HUDEP-2 (cell line): Measurements from ENCODE around the gene SPOCK1.
"Not testable (repeated sequence)": the region's sequence is repeated elsewhere in the genome, so short reads cannot be mapped to it uniquely, and the experiment has no call there.

Experiments used
- DNase-seq, 76 experiments: peaks; one replicate each; lab custom pipeline; 2025; ENCODE audit not compliant: unreplicated experiment in 76 of 76; lab: John Stamatoyannopoulos, UW

Gene SPOCK1

DNA sequence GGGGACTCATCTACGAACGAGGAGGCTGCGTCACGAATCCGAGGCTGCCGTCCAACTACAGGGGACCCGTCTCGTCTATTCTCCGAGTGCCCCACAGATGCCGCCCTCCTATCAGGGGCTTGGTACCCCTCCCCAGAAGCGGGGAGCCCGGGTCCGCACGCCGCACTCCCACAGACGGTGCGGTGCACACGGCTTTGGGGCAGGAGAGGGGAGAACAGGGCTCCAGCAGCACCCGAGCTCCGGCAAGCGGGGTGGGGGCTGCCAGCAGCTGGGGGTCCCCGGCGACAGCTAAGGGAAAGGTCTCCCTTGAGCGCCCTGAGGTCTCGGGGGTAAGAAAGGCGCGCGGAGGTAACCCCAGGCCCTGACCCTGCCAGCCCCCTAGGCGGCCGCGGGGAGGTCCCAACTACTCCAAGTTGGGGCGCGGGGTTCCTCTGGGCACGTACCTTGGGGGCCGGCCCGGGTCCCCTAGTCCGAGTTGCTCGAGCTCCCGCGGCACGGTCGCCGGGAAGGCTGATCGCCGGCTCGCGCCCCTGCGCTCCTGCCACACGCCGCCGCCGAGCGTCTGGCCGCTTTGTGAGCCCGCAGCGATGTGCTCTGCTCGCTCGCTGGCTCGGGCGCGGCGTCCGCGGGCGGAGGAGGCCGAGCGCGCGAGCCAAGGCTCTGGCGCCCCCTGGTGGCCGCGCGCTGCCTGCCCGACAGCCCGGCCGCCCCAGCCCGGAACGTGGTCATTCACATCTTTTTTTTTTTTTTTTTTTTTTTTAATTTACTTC, at the start of gene SPOCK1:
Gene SPOCK1, minus strand, starts transcription at position 591 of the 770 bp plus-strand sequence.
- peak in 46 of 76 experiments; percentile 1 to 66 (median 28) for DNase-seq

DNA sequence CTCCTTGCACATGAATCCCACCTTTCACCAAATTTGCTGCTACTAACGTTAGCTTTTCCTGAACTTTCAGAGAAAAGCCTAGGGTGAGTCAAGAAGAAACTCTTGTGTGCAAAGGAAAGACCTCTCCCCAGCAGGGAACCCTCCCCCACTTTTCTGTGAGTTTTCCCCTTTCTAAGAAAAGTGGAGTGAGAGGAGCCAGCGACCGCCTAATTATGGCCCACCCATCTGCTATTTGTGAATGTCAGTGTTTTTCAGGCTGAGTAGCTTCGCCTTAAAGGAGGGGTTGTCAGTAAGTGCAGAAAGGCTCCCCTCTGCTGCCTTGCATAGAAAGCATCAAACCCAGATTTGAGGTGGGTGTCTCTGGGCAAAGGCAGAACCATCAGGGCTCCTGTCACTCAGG, 46.8 kb upstream of the SPOCK1 start:
- no peak for DNase-seq

DNA sequence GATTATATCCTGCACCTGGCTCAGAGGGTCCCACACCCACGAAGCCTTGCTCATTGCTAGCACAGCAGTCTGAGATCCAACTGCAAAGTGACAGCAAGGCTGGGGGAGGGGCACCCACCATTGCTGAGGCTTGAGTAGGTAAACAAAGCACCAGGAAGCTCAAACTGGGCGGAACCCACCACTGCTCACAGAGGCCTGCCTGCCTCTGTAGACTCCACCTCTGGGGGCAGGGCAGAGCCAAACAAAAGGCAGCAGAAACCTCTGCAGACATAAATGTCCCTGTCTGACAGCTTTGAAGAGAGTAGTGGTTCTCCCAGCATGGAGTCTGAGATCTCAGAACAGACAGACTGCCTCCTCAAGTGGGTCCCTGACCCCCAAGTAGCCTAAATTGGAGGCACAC, 36.3 kb upstream of the SPOCK1 start:
- not testable (repeated sequence) for DNase-seq

GRCh38 chr5:137533963-137534362, 34.8 kb upstream of the SPOCK1 start:
- DNase-seq: no peak

- DNase-seq: no peak
Observed at GRCh38 chr5:137531266-137531665, 32.1 kb upstream of the SPOCK1 start.

- DNase-seq: no peak
Observed at GRCh38 chr5:137521246-137521645, 22.1 kb upstream of the SPOCK1 start.

DNA sequence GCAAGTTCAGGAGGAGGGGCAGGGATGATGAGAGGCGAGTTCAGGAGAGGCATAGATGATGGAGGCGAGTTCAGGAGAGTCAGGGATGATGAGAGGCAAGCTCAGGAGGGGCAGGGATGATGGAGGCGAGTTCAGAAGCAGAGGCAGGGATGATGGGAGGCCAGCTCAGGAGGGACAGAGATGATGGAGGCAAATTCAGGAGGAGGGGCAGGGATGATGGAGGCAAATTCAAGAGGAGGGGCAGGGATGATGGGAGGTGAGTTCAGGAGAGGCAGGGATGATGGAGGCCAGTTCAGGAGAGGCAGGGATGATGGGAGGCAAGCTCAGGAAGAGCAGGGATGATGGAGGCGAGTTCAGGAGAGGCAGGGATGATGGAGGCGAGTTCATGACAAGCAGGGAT, 17.8 kb upstream of the SPOCK1 start:
- no peak for DNase-seq

DNA sequence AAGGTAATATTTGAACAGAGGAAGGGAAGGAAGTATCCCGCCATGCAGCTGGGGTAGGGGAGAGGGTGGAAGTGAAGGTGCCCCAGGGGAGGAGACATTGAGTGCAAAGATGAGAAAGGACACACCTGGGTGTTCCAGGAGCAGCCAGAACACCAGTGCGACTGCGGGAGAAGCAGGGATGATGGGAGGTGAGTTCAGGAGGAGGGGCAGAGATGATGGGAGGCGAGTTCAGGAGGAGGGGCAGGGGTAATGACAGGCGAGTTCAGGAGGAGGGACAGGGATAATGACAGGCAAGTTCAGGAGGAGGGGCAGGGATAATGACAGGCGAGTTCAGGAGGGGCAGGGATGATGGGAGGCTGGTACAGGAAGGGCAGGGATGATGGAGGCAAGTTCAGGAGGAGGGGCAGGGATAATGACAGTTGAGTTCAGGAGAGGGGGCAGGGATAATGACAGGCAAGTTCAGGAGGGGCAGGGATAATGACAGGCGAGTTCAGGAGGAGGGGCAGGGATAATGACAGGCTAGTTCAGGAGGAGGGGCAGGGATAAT, 17.2 kb upstream of the SPOCK1 start:
- no peak for DNase-seq

GRCh38 chr5:137515238-137515637, 16.1 kb upstream of the SPOCK1 start:
- no peak for DNase-seq

DNA sequence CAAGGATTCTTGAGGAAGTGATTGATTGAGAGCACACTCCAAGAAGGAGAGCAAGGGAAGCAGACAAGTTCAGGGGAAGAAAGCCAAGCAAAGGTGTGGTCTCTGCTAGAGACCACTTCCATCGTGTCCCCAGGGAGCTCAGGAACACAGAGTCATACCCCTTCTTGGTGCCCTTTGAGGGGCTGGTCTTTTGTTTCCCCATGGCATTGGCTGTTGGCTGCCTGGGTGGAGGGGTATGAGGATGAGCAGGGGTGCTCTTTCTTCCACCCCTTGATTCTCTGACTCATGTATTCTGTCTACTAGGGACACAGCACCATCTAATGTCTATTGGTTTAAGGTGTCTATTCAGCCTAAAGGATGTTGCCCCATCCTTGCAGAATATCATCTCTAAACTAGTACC, 11.5 kb upstream of the SPOCK1 start:
- no peak for DNase-seq

DNA sequence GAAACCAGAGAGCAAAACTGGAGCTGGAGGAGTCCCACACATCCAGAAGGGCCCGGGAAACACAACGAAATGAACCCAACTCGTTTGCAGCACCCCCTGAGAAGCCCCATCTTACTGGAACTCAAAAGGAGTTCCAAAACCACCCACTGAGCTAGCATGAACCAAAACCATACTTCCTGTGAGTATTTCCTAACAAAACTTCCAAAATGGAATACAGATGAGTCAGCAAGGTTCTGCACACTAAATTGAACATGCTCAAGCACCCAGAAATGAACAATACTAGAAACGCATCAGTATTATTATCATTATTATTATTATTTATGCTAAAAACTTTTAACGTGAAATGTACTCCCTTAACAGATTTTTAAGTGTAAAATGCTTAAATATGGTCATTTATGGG, 8.0 kb upstream of the SPOCK1 start:
- no peak for DNase-seq

GRCh38 chr5:137506296-137506695, 7.2 kb upstream of the SPOCK1 start:
- no peak for DNase-seq

- DNase-seq: no peak
Observed at GRCh38 chr5:137504916-137505315, 5.8 kb upstream of the SPOCK1 start.

DNA sequence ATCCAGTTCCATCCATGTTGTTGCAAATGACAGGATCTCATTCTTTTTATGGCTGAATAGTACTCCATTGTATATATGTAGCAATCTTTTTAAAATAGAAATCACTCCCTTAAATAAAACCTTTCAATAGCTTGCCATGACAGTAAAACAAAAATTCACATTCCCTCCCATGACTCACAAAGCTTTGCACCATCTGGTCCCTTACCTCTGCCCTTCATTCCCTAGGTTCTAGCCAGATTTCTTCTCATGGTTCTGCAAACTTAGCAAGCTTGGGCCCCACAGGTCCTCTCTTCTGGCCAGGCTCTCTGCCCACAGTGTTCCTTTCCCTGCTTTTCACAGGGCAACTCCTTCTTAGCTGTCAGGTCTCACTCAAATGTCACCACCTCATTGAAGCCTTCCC, 4.3 kb upstream of the SPOCK1 start:
- DNase-seq: no peak

DNA sequence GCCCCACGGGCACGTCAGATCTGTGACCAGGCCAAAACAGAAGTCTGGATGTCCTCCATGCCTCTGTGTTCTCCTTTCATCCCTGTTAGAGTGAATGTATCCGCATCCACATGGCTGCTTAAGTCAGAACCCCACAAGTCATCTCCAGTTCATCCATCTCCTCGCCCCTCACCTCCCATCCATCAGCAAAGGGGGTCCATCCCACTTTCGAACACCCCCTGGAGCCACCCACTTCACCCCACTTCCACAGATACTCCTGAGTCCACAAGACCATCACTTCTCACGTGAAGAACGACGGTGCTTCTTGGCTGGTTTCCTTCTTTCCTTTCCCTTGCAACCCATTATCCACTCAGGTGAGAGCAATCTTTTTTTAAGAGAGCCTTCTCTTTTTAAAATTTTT, 3.5 kb upstream of the SPOCK1 start:
- no peak for DNase-seq

DNA sequence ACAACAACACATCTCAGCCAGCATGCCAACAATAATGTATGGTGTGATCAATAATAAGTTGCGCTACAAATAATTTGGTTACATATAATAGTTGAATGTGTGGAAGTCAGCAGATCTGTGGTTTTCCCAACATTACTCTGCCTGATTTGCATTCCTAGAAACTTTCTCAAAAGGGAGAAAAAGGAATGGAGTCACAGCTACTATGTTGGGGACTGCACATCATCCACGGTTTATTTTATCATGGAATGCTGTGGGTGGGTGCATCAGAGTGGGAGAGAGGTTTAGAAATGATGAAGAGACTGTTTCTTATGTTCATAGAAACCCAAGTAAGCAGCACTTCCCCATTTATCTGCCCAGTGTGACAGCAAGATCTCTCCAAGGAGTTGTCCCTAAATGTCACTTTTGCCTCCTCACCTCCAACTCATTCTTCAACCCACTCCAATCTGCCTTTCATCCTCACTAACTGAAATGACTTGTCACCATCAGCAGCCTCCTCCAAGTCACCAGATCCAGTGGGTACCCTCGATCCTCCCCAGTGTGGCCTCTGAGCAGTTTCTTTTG, 2.8 kb upstream of the SPOCK1 start:
- DNase-seq: no peak

- no peak for DNase-seq
Observed at GRCh38 chr5:137501226-137501625, 2.1 kb upstream of the SPOCK1 start.

- no peak for DNase-seq
Observed at GRCh38 chr5:137500615-137501225, 1.6 kb upstream of the SPOCK1 start.

GRCh38 chr5:137499506-137499847, 351 bp upstream of the SPOCK1 start:
- not testable (repeated sequence) for DNase-seq

GRCh38 chr5:137498301-137498735, 808 bp downstream of the SPOCK1 start:
- DNase-seq: no peak

GRCh38 chr5:137497396-137498290, 1.5 kb downstream of the SPOCK1 start:
- DNase-seq: no peak
